Progenitor cell of endocrine pancreas (in vitro differentiated cells): ENCODE measurements around the gene GLI1. TPM values are rescaled to one million over a fixed set of nuclear protein-coding genes. Genes with fewer than 3 reads are reported as not detected.

Source experiments
- DNase-seq: peaks from one replicate; pipeline ENCODE4 v3.0.0; 2021; ENCODE audit warnings: low spot score; ENCODE audit not compliant: unreplicated experiment
- H3K27ac Mint-ChIP-seq: 2 replicates; pipeline ENCODE4 v1.8.0; 2021; ENCODE audit warnings: mild to moderate bottlenecking, moderate library complexity, mixed read lengths
- H3K27me3 Mint-ChIP-seq: 2 replicates; pipeline ENCODE4 v1.8.0; 2021; ENCODE audit warnings: mixed read lengths
- H3K36me3 Mint-ChIP-seq: 2 replicates; pipeline ENCODE4 v1.8.0; 2022; ENCODE audit warnings: mixed read lengths; ENCODE audit not compliant: insufficient read depth
- H3K4me1 Mint-ChIP-seq: 2 replicates; pipeline ENCODE4 v1.8.0; 2021; ENCODE audit warnings: low read depth, mixed read lengths
- H3K4me3 Mint-ChIP-seq: 2 replicates; pipeline ENCODE4 v1.8.0; 2021; ENCODE audit warnings: low read depth, mild to moderate bottlenecking, moderate library complexity, mixed read lengths
- H3K9me3 Mint-ChIP-seq: 2 replicates; pipeline ENCODE4 v1.8.0; 2021; ENCODE audit warnings: low read depth, mixed read lengths
- microRNA-seq: library from miRNA; unstranded; fragments of <30 nt; microRNA quantifications from one replicate; pipeline ENCODE4 v1.1.0, GENCODE V29; 2020; ENCODE audit warnings: borderline number of aligned reads; ENCODE audit not compliant: unreplicated experiment
- total RNA-seq: library from RNA; stranded (reverse); gene quantifications from 2 replicates; pipeline ENCODE4 v1.2.1, GENCODE V29; 2021
- TF ChIP-seq, protein P1 (sequence below): fragments of 200-600 bp; sonication (generic); IDR thresholded peaks from one replicate; pipeline ENCODE4 v1.5.0; 2021; ENCODE audit warnings: antibody characterized with exemption, mild to moderate bottlenecking; ENCODE audit not compliant: unreplicated experiment

The GLI1 gene
- total RNA-seq, 1 donor from 2014 or later, result 0.91 TPM

DNA sequence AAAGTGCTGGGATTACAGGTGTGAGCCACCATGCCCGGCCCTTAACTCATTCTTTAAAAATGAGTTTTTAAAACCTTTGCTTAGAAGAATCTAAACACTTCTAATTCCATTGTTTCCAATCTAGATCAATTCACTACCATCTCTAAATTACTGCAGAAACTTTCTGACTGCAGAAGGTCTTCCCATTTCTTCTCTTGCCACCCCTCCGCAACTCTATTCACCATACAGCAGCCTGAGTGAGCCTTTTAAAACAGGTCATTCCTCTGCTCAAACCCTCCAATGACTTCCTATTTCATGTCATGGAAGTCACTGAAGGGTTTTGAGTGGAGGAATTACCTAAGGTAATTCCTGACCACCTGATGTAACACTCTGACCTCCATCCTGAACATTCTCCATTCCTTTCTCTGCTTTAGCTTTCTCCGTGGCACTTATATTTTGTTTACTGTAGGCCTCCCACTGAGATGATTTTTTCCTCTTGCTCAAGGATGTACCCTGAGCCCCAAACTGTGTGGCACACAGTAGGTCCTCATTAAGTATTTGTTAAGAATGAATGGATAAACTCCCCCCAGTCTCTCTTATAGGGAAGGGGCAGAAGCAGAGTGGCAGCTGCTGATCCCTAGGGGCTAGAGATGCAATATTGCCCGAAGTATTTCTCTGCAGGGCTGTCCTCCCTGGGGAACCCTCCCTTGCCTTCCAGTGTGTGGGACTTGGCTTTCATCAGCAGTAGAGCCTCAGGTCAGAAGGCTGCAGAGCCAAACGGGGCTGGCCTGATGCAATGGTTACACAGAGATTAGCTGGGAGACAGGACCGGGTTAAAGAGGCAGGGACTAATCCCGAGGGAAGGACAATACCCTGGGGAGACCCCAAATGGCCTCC, 59.6 kb downstream of the GLI1 start:
- TF ChIP-seq, protein P1, sequence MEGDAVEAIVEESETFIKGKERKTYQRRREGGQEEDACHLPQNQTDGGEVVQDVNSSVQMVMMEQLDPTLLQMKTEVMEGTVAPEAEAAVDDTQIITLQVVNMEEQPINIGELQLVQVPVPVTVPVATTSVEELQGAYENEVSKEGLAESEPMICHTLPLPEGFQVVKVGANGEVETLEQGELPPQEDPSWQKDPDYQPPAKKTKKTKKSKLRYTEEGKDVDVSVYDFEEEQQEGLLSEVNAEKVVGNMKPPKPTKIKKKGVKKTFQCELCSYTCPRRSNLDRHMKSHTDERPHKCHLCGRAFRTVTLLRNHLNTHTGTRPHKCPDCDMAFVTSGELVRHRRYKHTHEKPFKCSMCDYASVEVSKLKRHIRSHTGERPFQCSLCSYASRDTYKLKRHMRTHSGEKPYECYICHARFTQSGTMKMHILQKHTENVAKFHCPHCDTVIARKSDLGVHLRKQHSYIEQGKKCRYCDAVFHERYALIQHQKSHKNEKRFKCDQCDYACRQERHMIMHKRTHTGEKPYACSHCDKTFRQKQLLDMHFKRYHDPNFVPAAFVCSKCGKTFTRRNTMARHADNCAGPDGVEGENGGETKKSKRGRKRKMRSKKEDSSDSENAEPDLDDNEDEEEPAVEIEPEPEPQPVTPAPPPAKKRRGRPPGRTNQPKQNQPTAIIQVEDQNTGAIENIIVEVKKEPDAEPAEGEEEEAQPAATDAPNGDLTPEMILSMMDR, result no peak
- Mint-ChIP-seq H3K36me3 (peaks cover 19% of the 10 kb centered on the region), H3K27ac (peak overlapping the region; percentile 100), H3K9me3 (no peaks in the 10 kb centered on the region), H3K27me3 (no peaks in the 10 kb centered on the region), H3K4me3 (peak overlapping the region; percentile 98), H3K4me1 (peaks cover 32% of the 10 kb centered on the region)
- DNase-seq, result no peak

DNA sequence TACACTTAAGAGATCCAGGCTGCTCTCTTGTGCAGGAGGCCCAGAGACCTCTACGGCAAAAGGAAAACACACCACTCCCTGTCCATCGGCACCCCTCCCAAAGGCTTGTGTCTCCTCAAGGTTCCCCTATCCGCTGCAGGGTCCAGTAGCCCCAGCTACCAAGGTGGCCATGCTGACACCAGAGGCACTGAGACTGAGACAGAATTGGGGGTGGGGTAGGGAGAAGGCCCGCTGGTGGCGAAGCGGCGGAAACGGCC, 60.1 kb downstream of the GLI1 start:
- peak overlapping the region; percentile 100 for H3K27ac Mint-ChIP-seq
- no peaks in the 10 kb centered on the region for H3K9me3 Mint-ChIP-seq
- no peak for DNase-seq
- peaks cover 37% of the 10 kb centered on the region for H3K4me1 Mint-ChIP-seq
- peaks cover 17% of the 10 kb centered on the region for H3K36me3 Mint-ChIP-seq
- TF ChIP-seq, protein P1, result no peak
- H3K27me3 Mint-ChIP-seq, result no peaks in the 10 kb centered on the region
- peak overlapping the region; percentile 98 for H3K4me3 Mint-ChIP-seq

DNA sequence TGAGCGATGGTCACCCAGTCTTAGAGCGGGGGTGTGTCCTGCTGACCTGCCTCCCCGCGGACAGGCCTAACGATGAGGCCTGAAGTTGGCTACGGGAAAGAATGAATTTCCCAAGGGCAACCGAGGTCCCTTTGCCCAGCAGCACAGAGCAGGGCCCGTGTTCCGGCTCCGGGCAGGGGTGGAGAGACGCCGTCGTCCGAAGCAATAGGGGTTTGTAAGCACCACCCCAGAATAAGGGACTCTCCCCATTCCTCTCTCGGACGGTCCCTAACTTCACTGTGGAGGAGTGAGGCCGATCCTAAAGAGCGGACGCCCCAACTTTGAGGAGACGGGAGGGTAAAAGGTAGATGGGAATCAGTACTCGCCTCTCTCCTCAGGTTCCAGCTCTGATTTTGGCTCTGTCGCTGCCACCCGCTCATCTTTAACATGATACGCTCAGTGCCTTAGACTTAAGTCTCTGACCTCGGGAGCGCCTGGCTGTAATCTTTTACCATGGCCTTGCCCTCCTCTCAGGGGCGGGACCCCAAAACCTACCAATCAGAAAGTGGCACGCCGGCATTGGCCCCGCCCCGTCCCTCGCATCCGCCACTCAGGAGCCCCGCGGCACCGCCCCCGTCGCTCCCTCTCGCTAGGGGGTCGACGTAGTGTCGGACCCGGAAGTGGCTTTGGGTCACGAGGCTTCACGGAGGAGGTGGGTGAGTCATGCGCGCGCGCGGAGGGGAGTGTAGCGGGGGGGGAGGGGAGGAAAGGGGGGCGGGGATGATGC, 60.7 kb downstream of the GLI1 start, which contains the start of gene DDIT3:
Gene DDIT3, minus strand, starts transcription at position 462 of the 766 bp plus-strand sequence. CDS start 3,108 bp downstream, outside the sequence.
- Mint-ChIP-seq H3K36me3 (peaks cover 17% of the 10 kb centered on the region), H3K27ac (peak within 1 kb of the TSS; percentile 100), H3K27me3 (no peaks in the 10 kb centered on the region), H3K4me1 (peaks cover 39% of the 10 kb centered on the region), H3K9me3 (no peaks in the 10 kb centered on the region), H3K4me3 (peak within 1 kb of the TSS; percentile 98)
- DNase-seq, result peak; percentile 99
- TF ChIP-seq, protein P1, result no peak

DNA sequence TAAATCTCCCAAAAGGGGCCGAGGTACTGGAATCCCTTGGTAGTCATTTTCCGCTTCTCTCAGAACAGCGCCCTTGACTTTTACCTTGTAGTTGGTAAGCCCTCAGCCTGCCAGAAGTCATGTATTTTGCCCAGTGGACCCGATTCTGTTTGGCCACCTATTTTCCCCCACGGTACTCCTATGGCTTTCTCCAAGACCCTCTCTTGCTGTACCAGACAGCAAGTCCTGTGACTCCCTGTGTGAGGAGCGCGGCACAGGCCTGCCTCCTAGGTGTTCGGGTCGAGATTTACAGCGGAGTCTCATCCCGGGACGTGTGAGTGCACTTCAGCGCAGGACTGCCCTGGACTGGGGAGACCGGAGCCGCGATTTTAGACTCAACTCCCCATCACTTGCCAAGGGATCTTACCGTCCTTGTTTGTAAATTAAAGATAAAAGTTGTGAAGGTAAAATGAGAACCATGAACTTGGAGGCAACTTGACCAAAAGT, 62.0 kb downstream of the GLI1 start:
- peaks cover 11% of the 10 kb centered on the region for H3K36me3 Mint-ChIP-seq
- TF ChIP-seq, protein P1, result no peak
- H3K4me3 Mint-ChIP-seq, result peak overlapping the region; percentile 98
- H3K4me1 Mint-ChIP-seq, result peaks cover 39% of the 10 kb centered on the region
- no peaks in the 10 kb centered on the region for H3K27me3 Mint-ChIP-seq
- no peaks in the 10 kb centered on the region for H3K9me3 Mint-ChIP-seq
- DNase-seq, result no peak
- peak overlapping the region; percentile 99 for H3K27ac Mint-ChIP-seq

Small RNA genes within 50 kb of the gene (microRNA-seq; reads per million reads assigned to microRNA genes)
- gene MIR616, result 2.4 reads per million
- 4.8 reads per million for gene MIR6758

Other genes starting within 250 kb of the GLI1 start
- gene NXPH4, start 243.0 kb upstream of the GLI1 start, total RNA-seq, result 1.7 and 2.0 TPM in 2 replicates
- 162 and 165 TPM in 2 replicates for gene SHMT2, start 230.1 kb upstream of the GLI1 start, total RNA-seq
- gene STAC3, start 208.6 kb upstream of the GLI1 start, total RNA-seq, result 6.0 and 6.1 TPM in 2 replicates
- gene R3HDM2, start 28.7 kb upstream of the GLI1 start, total RNA-seq, result 85.9 and 86.8 TPM in 2 replicates
- gene INHBC, start 25.0 kb upstream of the GLI1 start, total RNA-seq, result 0.16 TPM in 1 of 2 replicates, not detected in the other
- 1.2 and 2.0 TPM in 2 replicates for gene INHBE, start 4.5 kb upstream of the GLI1 start, total RNA-seq
- gene ARHGAP9, start 20.1 kb downstream of the GLI1 start, total RNA-seq, result 2.6 and 2.8 TPM in 2 replicates
- gene MARS1, start 28.3 kb downstream of the GLI1 start, total RNA-seq, result 290 and 318 TPM in 2 replicates
- 15.7 and 18.5 TPM in 2 replicates for gene DDIT3, start 60.7 kb downstream of the GLI1 start, total RNA-seq
- 158 and 159 TPM in 2 replicates for gene MBD6, start 63.0 kb downstream of the GLI1 start, total RNA-seq
- 144 and 153 TPM in 2 replicates for gene DCTN2, start 87.4 kb downstream of the GLI1 start, total RNA-seq
- 2.5 and 2.8 TPM in 2 replicates for gene KIF5A, start 90.3 kb downstream of the GLI1 start, total RNA-seq
- gene PIP4K2C, start 131.4 kb downstream of the GLI1 start, total RNA-seq, result 38.4 and 39.0 TPM in 2 replicates
- 79.9 and 83.0 TPM in 2 replicates for gene DTX3, start 145.0 kb downstream of the GLI1 start, total RNA-seq
- gene ARHGEF25, start 151.7 kb downstream of the GLI1 start, total RNA-seq, result 17.0 and 18.4 TPM in 2 replicates
- gene B4GALNT1, start 173.4 kb downstream of the GLI1 start, total RNA-seq, result 0.73 and 1.1 TPM in 2 replicates
- gene OS9, start 234.3 kb downstream of the GLI1 start, total RNA-seq, result 197 and 204 TPM in 2 replicates